Panc1 (cell line): ENCODE results near the gene DQX1. TPM values are rescaled to one million over a fixed set of nuclear protein-coding genes. Genes with fewer than 3 reads are reported as not detected.

Source experiments
- ATAC-seq: fragments of 200-7000 bp; cut with Tn5 transposase; 2 replicates; pipeline ENCODE4 v1.9.1; 2020; ENCODE audit warnings: mild to moderate bottlenecking, moderate library complexity
- BruUV-seq: library from RNA; stranded (reverse); fragments of 400-500 nt; replicated peaks from 2 replicates; lab custom pipeline; 2021; lab: Mats Ljungman, UMichigan
- CTCF ChIA-PET: fragments of 300-600 bp; sonication (Branson Sonifier 250); formaldehyde crosslinking; loops from one replicate; lab custom pipeline; 2022; ENCODE audit warnings: antibody characterized with exemption; lab: Charles Lee
- POLR2A ChIA-PET: fragments of 300-600 bp; sonication (Branson Sonifier 250); formaldehyde crosslinking; loops from one replicate; lab custom pipeline; 2022; ENCODE audit warnings: antibody characterized with exemption; lab: Charles Lee
- DNase-seq: peaks from one replicate; pipeline ENCODE4 v3.0.0-alpha.2; 2010; ENCODE audit warnings: low read depth, low spot score
- H3K27ac ChIP-seq: 2 replicates; pipeline ENCODE4 v1.5.1; 2011; ENCODE audit warnings: mild to moderate bottlenecking, low read length, inconsistent platforms
- H3K27me3 ChIP-seq: fragments of 200-500 bp; sonication (Bioruptor generic); 2 replicates; pipeline ENCODE4 v1.6.0; 2014; ENCODE audit warnings: low read length, inconsistent platforms; ENCODE audit not compliant: control insufficient read depth, insufficient read depth
- H3K36me3 ChIP-seq: fragments of 200-500 bp; sonication (Bioruptor generic); 2 replicates; pipeline ENCODE4 v1.5.1; 2014; ENCODE audit warnings: inconsistent platforms, mild to moderate bottlenecking, low read length, moderate library complexity; ENCODE audit not compliant: control insufficient read depth, insufficient read depth
- H3K4me1 ChIP-seq: 2 replicates; pipeline ENCODE4 v1.5.1; 2011; ENCODE audit warnings: inconsistent platforms, mild to moderate bottlenecking, low read length, moderate library complexity; ENCODE audit not compliant: control insufficient read depth, insufficient read depth
- H3K4me3 ChIP-seq, 2 experiments: 2 replicates each; pipeline ENCODE4 v1.5.1; 2011 to 2012; ENCODE audit warnings: low read depth in 2 of 2, low read length in 2 of 2, mild to moderate bottlenecking in 2 of 2, inconsistent platforms in 1 of 2, moderate library complexity in 1 of 2
- H3K9me3 ChIP-seq: fragments of 200-500 bp; sonication (Bioruptor generic); 2 replicates; pipeline ENCODE4 v1.5.1; 2014; ENCODE audit warnings: low read depth, mild to moderate bottlenecking, inconsistent platforms, low read length, moderate library complexity; ENCODE audit not compliant: control insufficient read depth, insufficient read depth
- CTCF ChIP-seq: fragments of 450-650 bp; IDR thresholded peaks from 2 replicates; pipeline ENCODE4 v1.5.1; 2017; ENCODE audit warnings: mild to moderate bottlenecking
- POLR2AphosphoS5 ChIP-seq: IDR thresholded peaks from 2 replicates; pipeline ENCODE4 v1.6.1; 2012; ENCODE audit warnings: mild to moderate bottlenecking, low read depth, low read length, moderate library complexity
- SIN3A ChIP-seq: IDR thresholded peaks from 2 replicates; pipeline ENCODE4 v1.6.1; 2012; ENCODE audit warnings: low read depth, mild to moderate bottlenecking, low read length, moderate library complexity, borderline replicate concordance; ENCODE audit not compliant: insufficient read depth
- TCF7L2 ChIP-seq: IDR thresholded peaks from 2 replicates; pipeline ENCODE4 v1.6.1; 2011; ENCODE audit warnings: mild to moderate bottlenecking, low read depth, low read length, inconsistent platforms
- in situ Hi-C: cut with HindIII; loops from 2 replicates; pipeline ENCODE4 v1.10.0; 2016; ENCODE audit warnings: low sequenced_read_pairs, low pct_unique_long_range_greater_than_20kb
- intact Hi-C: fragments of 100-400 bp; cut with micrococcal nuclease; formaldehyde crosslinking; loops from one replicate; pipeline ENCODE4 v1.10.0; 2022; ENCODE audit not compliant: unreplicated experiment
- total RNA-seq: library from RNA; stranded (reverse); gene quantifications from one replicate; pipeline ENCODE4 v1.2.1, GENCODE V29; 2021; ENCODE audit not compliant: unreplicated experiment
- TF ChIP-seq, protein P1 (sequence below), 2 experiments: IDR thresholded peaks; 2 replicates each; pipeline ENCODE4 v1.6.1; 2011 to 2012; ENCODE audit warnings: low read depth in 2 of 2, control low read depth in 1 of 2, low read length in 1 of 2, mild to moderate bottlenecking in 1 of 2, moderate library complexity in 1 of 2; ENCODE audit not compliant: insufficient read depth in 1 of 2

The DQX1 gene
- total RNA-seq, 1 experiment from 2014 or later, result 0.41 TPM

DNA sequence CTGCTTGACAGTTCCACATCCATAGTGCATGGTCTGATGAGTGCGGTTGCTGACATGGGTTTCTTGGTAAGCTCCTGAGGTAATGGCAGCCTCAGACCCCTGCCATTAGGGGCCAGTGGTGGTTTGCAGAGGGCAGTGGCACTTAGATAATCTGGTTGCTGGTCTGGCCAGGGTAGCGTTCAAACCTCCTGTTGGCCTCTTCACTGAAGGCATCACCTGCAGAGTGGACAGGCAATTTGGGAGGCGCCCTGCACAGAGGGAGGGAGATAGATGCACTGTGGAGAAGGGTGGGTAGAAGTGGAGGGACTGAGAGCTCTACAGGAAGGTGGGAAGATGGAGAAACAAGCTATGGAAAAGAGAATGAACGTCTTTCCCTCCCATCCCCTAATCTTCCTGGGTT lies 7.4 kb upstream of the DQX1 start:
- Histone ChIP-seq H3K27ac (no peak overlapping the region), H3K9me3 (no peaks in the 10 kb centered on the region), H3K27me3 (no peaks in the 10 kb centered on the region; the same call in 1 of the 2 replicates), H3K4me1 (no peaks in the 10 kb centered on the region), H3K4me3 (no peak overlapping the region), H3K36me3 (peaks cover 3% of the 10 kb centered on the region)
- TF ChIP-seq CTCF, result no peak
- TF ChIP-seq TCF7L2, result no peak
- no peak for TF ChIP-seq POLR2AphosphoS5
- TF ChIP-seq, protein P1, sequence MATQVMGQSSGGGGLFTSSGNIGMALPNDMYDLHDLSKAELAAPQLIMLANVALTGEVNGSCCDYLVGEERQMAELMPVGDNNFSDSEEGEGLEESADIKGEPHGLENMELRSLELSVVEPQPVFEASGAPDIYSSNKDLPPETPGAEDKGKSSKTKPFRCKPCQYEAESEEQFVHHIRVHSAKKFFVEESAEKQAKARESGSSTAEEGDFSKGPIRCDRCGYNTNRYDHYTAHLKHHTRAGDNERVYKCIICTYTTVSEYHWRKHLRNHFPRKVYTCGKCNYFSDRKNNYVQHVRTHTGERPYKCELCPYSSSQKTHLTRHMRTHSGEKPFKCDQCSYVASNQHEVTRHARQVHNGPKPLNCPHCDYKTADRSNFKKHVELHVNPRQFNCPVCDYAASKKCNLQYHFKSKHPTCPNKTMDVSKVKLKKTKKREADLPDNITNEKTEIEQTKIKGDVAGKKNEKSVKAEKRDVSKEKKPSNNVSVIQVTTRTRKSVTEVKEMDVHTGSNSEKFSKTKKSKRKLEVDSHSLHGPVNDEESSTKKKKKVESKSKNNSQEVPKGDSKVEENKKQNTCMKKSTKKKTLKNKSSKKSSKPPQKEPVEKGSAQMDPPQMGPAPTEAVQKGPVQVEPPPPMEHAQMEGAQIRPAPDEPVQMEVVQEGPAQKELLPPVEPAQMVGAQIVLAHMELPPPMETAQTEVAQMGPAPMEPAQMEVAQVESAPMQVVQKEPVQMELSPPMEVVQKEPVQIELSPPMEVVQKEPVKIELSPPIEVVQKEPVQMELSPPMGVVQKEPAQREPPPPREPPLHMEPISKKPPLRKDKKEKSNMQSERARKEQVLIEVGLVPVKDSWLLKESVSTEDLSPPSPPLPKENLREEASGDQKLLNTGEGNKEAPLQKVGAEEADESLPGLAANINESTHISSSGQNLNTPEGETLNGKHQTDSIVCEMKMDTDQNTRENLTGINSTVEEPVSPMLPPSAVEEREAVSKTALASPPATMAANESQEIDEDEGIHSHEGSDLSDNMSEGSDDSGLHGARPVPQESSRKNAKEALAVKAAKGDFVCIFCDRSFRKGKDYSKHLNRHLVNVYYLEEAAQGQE (IDR thresholded peaks at IDR 0.05; ENCODE audit: insufficient read depth in 1 of 2, low read depth in 2 of 2, low read length in 1 of 2), result no peak
- no peak for TF ChIP-seq SIN3A
- BruUV-seq, result no TSS peak
- ChIA-PET CTCF (no interaction called here), POLR2A (no interaction called here)
- intact Hi-C loops, result no loop called here
- ATAC-seq (no peak), DNase-seq (no peak)
- in situ Hi-C loops, result no loop called here

- POLR2A ChIA-PET, result no interaction called here
- in situ Hi-C loops, result no loop called here
- H3K9me3 ChIP-seq, result no peaks in the 10 kb centered on the region
- intact Hi-C loops, result no loop called here
- no peak overlapping the region for H3K4me3 ChIP-seq
- H3K36me3 ChIP-seq, result peaks cover 3% of the 10 kb centered on the region
- no peaks in the 10 kb centered on the region for H3K27me3 ChIP-seq
- H3K4me1 ChIP-seq, result peaks cover 6% of the 10 kb centered on the region
- H3K27ac ChIP-seq, result no peak overlapping the region
- ATAC-seq (no peak), DNase-seq (no peak)
- TF ChIP-seq, protein P1 (IDR thresholded peaks at IDR 0.05; ENCODE audit: insufficient read depth in 1 of 2, low read depth in 2 of 2, low read length in 1 of 2), result no peak
- TF ChIP-seq TCF7L2, result no peak
- no peak for TF ChIP-seq CTCF
- no peak for TF ChIP-seq POLR2AphosphoS5
- TF ChIP-seq SIN3A, result no peak
- no TSS peak for BruUV-seq
- CTCF ChIA-PET, result interaction anchor here (0.5 to 1.6 kb wide), 3 partner anchors 49 to 291 kb away, joined by 6 to 7 read pairs (median 7); partner anchors contain the start of genes CCDC142 and TTC31
Observed at GRCh38 chr2:74532222-74532621, 6.2 kb upstream of the DQX1 start.
